Measurements from ENCODE around the gene ARHGEF16. TPM values are rescaled to one million over a fixed set of nuclear protein-coding genes. Genes with fewer than 3 reads are reported as not detected.

Gene ARHGEF16
- total RNA-seq, 3 donors from 2014 or later: 0.80 to 16.2 (median 15.1) TPM

DNA sequence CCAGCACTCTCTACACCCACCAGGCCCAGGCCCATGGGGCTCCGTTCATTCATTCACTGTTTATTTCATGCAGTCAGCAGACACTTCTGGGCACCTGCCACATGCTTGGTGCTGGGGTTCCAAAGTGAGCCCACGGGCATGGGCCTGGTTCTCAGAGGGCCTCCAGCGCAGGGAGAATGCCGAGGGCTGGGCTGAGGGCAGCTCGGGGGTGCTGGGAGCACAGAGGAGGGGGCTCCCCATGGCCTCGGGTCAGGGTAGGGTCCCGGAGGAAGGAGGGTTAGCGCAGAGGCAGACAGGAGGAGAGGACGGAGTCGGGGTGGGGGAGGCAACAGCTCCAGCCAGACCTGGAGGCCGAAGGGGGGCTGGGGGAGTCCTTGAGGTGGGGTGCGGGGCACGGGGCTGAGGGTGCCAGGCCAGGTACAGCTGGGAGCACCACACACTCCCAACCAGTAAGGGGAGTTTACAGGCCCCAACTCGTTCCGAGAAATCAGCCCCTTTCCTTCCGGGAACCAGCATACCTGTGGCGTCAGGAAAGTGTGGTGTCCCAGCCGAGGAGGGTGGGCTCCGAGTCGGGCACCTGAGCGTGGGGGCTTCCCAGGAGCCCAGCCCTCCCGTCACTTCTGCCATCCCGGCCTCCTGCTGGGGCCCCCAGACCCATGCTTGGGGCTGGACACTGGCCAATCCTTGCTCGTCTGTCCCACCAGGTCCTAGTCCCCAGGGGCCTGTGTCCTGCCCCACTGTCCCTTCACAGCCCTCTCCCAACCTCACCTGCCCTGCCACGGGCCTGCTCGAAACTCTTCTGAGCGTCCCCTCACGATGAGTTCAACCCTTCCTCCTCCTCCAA is 10.8 kb downstream of the ARHGEF16 start:
- no peak overlapping the region for H3K4me3 ChIP-seq
- H3K27ac ChIP-seq: no peak overlapping the region
- peaks cover 0 to 4% of the 10 kb centered on the region in 2 donors for H3K4me1 ChIP-seq
- no peaks in the 10 kb centered on the region for H3K27me3 ChIP-seq
- no peaks in the 10 kb centered on the region for H3K36me3 ChIP-seq
- TF ChIP-seq, protein P1, sequence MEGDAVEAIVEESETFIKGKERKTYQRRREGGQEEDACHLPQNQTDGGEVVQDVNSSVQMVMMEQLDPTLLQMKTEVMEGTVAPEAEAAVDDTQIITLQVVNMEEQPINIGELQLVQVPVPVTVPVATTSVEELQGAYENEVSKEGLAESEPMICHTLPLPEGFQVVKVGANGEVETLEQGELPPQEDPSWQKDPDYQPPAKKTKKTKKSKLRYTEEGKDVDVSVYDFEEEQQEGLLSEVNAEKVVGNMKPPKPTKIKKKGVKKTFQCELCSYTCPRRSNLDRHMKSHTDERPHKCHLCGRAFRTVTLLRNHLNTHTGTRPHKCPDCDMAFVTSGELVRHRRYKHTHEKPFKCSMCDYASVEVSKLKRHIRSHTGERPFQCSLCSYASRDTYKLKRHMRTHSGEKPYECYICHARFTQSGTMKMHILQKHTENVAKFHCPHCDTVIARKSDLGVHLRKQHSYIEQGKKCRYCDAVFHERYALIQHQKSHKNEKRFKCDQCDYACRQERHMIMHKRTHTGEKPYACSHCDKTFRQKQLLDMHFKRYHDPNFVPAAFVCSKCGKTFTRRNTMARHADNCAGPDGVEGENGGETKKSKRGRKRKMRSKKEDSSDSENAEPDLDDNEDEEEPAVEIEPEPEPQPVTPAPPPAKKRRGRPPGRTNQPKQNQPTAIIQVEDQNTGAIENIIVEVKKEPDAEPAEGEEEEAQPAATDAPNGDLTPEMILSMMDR (IDR thresholded peaks at IDR 0.05): no peak
- no peak for TF ChIP-seq POLR2A (IDR thresholded peaks at IDR 0.05)
- TF ChIP-seq POLR2AphosphoS5 (IDR thresholded peaks at IDR 0.05): no peak
- intact Hi-C loops (cut with DNase I; ENCODE audit: low total_unique reads): no loop called here
- no peaks in the 10 kb centered on the region for H3K9me3 ChIP-seq
- no peak for DNase-seq (ENCODE audit: low spot score in 2 of 2)

DNA sequence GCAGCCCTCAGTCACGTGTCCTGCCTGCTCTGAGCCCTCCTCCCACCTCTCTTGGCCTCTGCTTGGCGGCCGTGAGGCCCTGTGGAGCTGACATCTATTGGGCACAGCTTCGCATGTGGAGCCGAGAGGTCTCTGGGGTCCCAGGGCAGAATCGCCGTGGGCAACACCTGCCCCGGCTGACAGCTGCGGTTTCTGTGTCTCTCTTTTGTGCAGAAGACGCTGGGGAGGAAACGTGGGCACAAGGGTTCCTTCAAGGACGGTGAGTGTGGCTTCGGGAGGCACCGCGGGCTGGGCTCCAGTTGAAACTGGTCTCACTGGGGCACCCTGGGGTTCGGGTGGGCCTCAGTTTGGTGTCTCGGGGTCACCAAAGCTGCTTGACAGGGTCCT is 11.5 kb downstream of the ARHGEF16 start:
- intact Hi-C loops (cut with DNase I; ENCODE audit: low total_unique reads): no loop called here
- no peaks in the 10 kb centered on the region for H3K4me1 ChIP-seq
- DNase-seq (ENCODE audit: low spot score in 2 of 2): no peak
- H3K9me3 ChIP-seq: no peaks in the 10 kb centered on the region
- no peak overlapping the region for H3K4me3 ChIP-seq
- no peaks in the 10 kb centered on the region for H3K36me3 ChIP-seq
- H3K27me3 ChIP-seq: no peaks in the 10 kb centered on the region
- TF ChIP-seq POLR2A (IDR thresholded peaks at IDR 0.05) (no peak), POLR2AphosphoS5 (IDR thresholded peaks at IDR 0.05) (no peak)
- TF ChIP-seq, protein P1 (IDR thresholded peaks at IDR 0.05): no peak
- H3K27ac ChIP-seq: no peak overlapping the region

DNA sequence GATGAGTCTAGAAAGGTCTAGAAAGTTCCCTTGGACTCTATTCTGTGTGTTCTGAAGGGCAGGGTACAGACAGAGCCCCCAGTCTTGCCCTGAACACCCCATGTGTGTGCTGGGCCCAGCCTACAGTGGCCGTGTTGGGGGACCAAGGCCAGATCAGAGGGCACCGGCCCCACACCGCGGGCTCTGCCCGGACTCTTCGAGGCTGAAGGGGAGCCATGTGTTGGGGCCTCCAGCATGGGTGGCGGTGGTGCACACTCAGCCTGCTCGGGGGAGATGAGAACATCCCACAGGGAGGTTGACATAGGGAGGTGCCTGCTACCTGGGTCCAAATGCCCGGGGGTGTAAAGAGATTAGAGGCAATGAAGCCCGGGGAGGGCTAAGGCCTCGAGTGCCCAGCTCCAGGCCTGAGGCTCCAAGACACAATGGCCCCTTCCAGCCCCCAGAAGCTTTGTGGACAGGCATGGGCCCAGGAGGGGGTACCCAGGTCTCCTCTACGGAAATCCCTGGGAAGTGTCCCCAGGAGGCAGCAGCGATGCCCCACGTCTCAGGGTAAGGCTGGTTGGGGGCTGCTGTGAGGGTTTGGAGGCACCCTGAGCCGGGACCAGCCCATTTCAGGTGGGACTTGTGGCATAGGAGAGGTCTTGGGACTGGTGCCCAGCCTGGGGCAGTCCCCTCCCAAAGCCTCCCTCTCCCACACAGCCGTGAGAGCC is 12.1 kb downstream of the ARHGEF16 start:
- no peak overlapping the region for H3K27ac ChIP-seq
- no peaks in the 10 kb centered on the region for H3K36me3 ChIP-seq
- intact Hi-C loops (cut with DNase I; ENCODE audit: low total_unique reads): no loop called here

DNA sequence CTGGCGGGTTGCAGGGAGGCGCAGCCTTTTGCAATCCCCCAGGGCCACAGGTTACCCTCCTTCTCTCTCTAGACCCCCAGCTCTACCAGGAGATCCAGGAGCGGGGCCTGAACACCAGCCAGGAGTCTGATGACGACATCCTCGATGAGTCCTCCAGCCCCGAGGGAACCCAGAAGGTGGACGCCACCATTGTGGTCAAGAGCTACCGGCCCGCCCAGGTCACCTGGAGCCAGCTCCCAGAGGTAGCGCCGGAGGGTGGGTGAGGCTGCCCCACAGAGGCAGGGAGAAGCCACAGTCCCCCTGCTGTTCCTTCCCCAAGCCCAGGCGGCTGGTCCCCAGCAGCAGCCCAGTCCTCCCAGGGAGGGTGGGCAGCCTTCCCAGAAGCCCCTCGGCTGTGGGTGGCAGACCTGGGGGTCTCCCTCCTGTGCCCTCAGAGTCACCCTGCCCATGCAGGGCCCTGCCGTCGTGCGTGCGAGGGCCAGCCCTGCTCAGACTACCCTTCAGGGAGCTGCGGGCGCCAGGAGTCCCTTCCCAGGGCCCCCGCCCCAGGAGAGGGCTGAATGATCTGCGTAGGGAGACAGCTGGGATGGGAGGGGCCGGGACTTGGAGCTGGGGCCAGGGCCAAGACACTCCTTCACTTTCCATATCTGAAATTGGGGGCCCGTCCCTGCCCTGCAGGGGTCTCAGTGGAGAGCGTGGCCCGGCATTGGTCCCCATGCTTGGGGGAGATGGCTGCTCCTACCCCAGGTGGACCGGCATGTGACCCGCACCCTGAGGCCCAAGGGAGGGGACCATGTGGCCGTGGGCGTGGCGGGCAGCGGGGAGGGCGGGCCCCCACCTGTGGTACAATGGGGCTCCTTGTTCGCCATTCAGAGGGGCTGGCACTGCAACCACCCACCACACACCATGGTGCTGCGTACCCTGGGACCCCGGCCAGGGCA is 12.9 kb downstream of the ARHGEF16 start:
- Histone ChIP-seq H3K36me3 (no peaks in the 10 kb centered on the region), H3K27ac (no peak overlapping the region), H3K9me3 (no peaks in the 10 kb centered on the region), H3K4me3 (no peak overlapping the region), H3K27me3 (no peaks in the 10 kb centered on the region), H3K4me1 (no peaks in the 10 kb centered on the region)
- no peak for DNase-seq (ENCODE audit: low spot score in 2 of 2)
- intact Hi-C loops (cut with DNase I; ENCODE audit: low total_unique reads): no loop called here
- no peak for TF ChIP-seq POLR2AphosphoS5 (IDR thresholded peaks at IDR 0.05)
- no peak for TF ChIP-seq POLR2A (IDR thresholded peaks at IDR 0.05)
- TF ChIP-seq, protein P1 (IDR thresholded peaks at IDR 0.05): no peak

More for the DNA sequence above, 12.1 kb downstream of the ARHGEF16 start:
- Histone ChIP-seq H3K27me3 (no peaks in the 10 kb centered on the region), H3K4me3 (no peak overlapping the region), H3K4me1 (no peaks in the 10 kb centered on the region), H3K9me3 (no peaks in the 10 kb centered on the region)
- TF ChIP-seq POLR2A (IDR thresholded peaks at IDR 0.05) (no peak), POLR2AphosphoS5 (IDR thresholded peaks at IDR 0.05) (no peak)
- TF ChIP-seq, protein P1 (IDR thresholded peaks at IDR 0.05): no peak
- no peak for DNase-seq (ENCODE audit: low spot score in 2 of 2)

Data from breast epithelium (tissue), 4 donors.